NOMO-1 treated with DMSO at 0.1 percent for 48 hours (cell line): ENCODE data around the gene HIC1.
A peak's percentile ranks its signal among the peaks of the same experiment; 100 is the strongest.

Experiments
- DNase-seq: peaks from one replicate; lab custom pipeline; 2025; ENCODE audit not compliant: unreplicated experiment; lab: John Stamatoyannopoulos, UW

The HIC1 gene

GRCh38 chr17:2071455-2072281, 16.8 kb downstream of the HIC1 start:
- no peak for DNase-seq

- no peak for DNase-seq
These were observed 20.0 kb downstream of the HIC1 start for GRCh38 chr17:2074919-2075318.

- DNase-seq = no peak
These were observed 20.6 kb downstream of the HIC1 start for GRCh38 chr17:2075336-2076086.

GRCh38 chr17:2076087-2076984, 21.4 kb downstream of the HIC1 start:
- no peak for DNase-seq

- DNase-seq = no peak
These were observed 22.1 kb downstream of the HIC1 start for GRCh38 chr17:2077040-2077439.

GRCh38 chr17:2081564-2081963, 26.7 kb downstream of the HIC1 start:
- DNase-seq = no peak

GRCh38 chr17:2082003-2082781, 27.3 kb downstream of the HIC1 start:
- no peak for DNase-seq

- DNase-seq = peak; percentile 94
These were observed 28.7 kb downstream of the HIC1 start for GRCh38 chr17:2083613-2084035.

- no peak for DNase-seq
These were observed 29.3 kb downstream of the HIC1 start for GRCh38 chr17:2084036-2084765.

GRCh38 chr17:2084766-2085647, 30.1 kb downstream of the HIC1 start:
- DNase-seq = no peak

GRCh38 chr17:2085648-2085949, 30.7 kb downstream of the HIC1 start:
- DNase-seq = no peak

- no peak for DNase-seq
These were observed 31.4 kb downstream of the HIC1 start for GRCh38 chr17:2086306-2086705.

- DNase-seq = peak; percentile 98
These were observed 32.8 kb downstream of the HIC1 start for GRCh38 chr17:2087597-2088211.

GRCh38 chr17:2089021-2089422, 34.1 kb downstream of the HIC1 start:
- no peak for DNase-seq

GRCh38 chr17:2090210-2090641, 35.3 kb downstream of the HIC1 start:
- DNase-seq = no peak

- no peak for DNase-seq
These were observed 36.1 kb downstream of the HIC1 start for GRCh38 chr17:2090804-2091534.

- no peak for DNase-seq
These were observed 37.4 kb downstream of the HIC1 start for GRCh38 chr17:2092253-2092652.

- DNase-seq = no peak
These were observed 38.4 kb downstream of the HIC1 start for GRCh38 chr17:2093349-2093748.
